ENCODE results near the gene OCA2.

DNA sequence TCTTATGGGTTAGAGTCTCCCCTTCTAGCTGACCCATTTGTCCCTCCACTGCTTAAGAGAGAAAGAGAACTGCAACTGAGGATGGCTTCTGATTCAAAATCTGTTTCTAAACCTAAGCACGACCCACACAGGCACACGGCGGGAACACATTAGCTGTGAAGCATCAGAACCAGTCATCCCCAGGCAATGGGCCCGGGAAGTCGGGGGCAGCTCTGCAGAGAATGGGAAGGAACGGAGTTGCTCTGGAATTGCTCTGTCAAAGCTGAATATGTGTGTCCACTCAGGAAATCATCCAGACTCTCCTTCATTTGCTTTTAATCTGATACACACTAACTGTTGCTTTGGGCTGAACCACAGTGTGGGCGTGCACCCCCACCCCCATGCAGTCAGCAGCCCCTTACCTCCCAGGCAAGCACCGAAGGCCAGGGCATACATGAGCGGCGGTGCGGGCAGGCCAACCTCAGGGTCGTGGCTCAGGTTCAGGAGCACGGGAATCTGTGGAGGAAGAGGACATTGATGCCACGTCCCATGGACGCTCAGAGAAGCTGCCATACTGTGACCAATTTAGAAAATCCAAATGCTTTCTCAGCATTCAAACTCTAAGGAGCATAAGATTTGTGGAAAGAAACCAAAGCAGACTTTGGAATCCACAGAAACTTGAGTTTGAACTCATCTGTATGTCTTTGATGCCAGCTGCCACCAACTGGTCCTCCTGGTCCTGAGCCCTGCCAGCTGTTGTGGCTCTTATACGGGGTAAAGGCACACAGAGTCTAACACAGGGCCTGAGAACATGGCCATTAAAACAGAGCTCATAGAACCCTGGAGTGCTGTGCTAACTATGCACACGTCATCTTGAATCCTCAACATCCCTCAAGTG lies 247.9 kb downstream of the OCA2 start:
- TF ChIP-seq, protein P1, sequence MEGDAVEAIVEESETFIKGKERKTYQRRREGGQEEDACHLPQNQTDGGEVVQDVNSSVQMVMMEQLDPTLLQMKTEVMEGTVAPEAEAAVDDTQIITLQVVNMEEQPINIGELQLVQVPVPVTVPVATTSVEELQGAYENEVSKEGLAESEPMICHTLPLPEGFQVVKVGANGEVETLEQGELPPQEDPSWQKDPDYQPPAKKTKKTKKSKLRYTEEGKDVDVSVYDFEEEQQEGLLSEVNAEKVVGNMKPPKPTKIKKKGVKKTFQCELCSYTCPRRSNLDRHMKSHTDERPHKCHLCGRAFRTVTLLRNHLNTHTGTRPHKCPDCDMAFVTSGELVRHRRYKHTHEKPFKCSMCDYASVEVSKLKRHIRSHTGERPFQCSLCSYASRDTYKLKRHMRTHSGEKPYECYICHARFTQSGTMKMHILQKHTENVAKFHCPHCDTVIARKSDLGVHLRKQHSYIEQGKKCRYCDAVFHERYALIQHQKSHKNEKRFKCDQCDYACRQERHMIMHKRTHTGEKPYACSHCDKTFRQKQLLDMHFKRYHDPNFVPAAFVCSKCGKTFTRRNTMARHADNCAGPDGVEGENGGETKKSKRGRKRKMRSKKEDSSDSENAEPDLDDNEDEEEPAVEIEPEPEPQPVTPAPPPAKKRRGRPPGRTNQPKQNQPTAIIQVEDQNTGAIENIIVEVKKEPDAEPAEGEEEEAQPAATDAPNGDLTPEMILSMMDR (IDR thresholded peaks at IDR 0.05; ENCODE audit: low read depth, low read length): no peak
- no peak for TF ChIP-seq EZH2phosphoT487 (IDR thresholded peaks at IDR 0.05; ENCODE audit: low read depth)
